Measurements from ENCODE around the gene GRAPL. TPM values are rescaled to one million over a fixed set of nuclear protein-coding genes. Genes with fewer than 3 reads are reported as not detected.
"Not testable (repeated sequence)": the region's sequence is repeated elsewhere in the genome, so short reads cannot be mapped to it uniquely, and the experiment has no call there.

GRAPL gene
- total RNA-seq, 4 donors from 2014 or later, result 1.5 to 2.1 (median 1.7) TPM; not detected in 1

- DNase-seq (ENCODE audit: extremely low spot score), result peak; percentile 93
- 0% methylated on average over 3 of the region's 39 CpGs for WGBS
- H3K4me1 ChIP-seq; H3K27me3 ChIP-seq; H3K9me3 ChIP-seq; intact Hi-C loops (cut with DNase I); H3K36me3 ChIP-seq: not testable (repeated sequence)
- Histone ChIP-seq H3K4me3 (peak overlapping the region; percentile 51 to 60 (median 57)), H3K27ac (replicated peaks in 1 of 4) (peak overlapping the region; percentile 81 to 90 (median 82))
- TF ChIP-seq POLR2A (IDR thresholded peaks at IDR 0.05; ENCODE audit: low read depth), result peak; percentile 71
- peak; percentile 29 to 47 (median 32) for TF ChIP-seq CTCF (IDR thresholded peaks at IDR 0.05)
- peak; percentile 68 to 78 for TF ChIP-seq POLR2AphosphoS5 (IDR thresholded peaks at IDR 0.05)
Observed at GRCh38 chr17:19111111-19111711, 16.2 kb upstream of the GRAPL start.

- WGBS, result no CpG with 5 or more reads among the region's 47 CpGs
- H3K27me3 ChIP-seq; H3K4me1 ChIP-seq; H3K9me3 ChIP-seq; H3K36me3 ChIP-seq; intact Hi-C loops (cut with DNase I): not testable (repeated sequence)
- Histone ChIP-seq H3K4me3 (peak overlapping the region in 3 of 4 donors; percentile 51 to 57 (median 57)), H3K27ac (replicated peaks in 1 of 4) (peak overlapping the region in 3 of 4 donors; percentile 82 to 90 (median 83))
- peak; percentile 91 for DNase-seq (ENCODE audit: extremely low spot score)
- TF ChIP-seq POLR2AphosphoS5 (IDR thresholded peaks at IDR 0.05) (peak in 1 of 2 donors; percentile 95), POLR2A (IDR thresholded peaks at IDR 0.05; ENCODE audit: low read depth) (peak; percentile 99)
Observed at GRCh38 chr17:19111801-19112458, 15.5 kb upstream of the GRAPL start.

DNA sequence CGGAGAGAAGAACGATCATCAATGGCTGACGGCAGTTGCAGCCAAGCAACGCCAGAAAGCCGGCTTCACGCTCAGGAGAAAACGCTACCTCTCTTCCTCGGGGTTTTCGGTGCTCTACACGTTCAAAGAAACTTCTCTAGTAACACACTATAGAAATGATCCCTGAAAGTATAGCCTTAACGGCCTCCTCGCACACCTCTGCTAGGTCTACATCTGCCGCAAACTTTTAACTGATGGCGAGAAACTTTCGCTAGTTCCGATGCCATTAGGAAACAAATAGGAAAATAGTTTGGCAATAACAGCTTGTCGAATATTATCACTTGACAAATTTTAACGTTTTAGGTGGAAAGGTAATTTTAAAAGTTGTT is 14.9 kb upstream of the GRAPL start:
- H3K9me3 ChIP-seq; intact Hi-C loops (cut with DNase I); H3K36me3 ChIP-seq; H3K4me1 ChIP-seq; H3K4me3 ChIP-seq; DNase-seq (ENCODE audit: extremely low spot score); H3K27me3 ChIP-seq: not testable (repeated sequence)
- no CpG with 5 or more reads among the region's 18 CpGs for WGBS
- H3K27ac ChIP-seq (replicated peaks in 1 of 4), result peak overlapping the region in 2 of 4 donors; percentile 83 to 90

- H3K36me3 ChIP-seq; H3K4me1 ChIP-seq; H3K4me3 ChIP-seq; H3K9me3 ChIP-seq; H3K27me3 ChIP-seq; DNase-seq (ENCODE audit: extremely low spot score); H3K27ac ChIP-seq (replicated peaks in 1 of 4); intact Hi-C loops (cut with DNase I): not testable (repeated sequence)
- no CpG with 5 or more reads among the region's 12 CpGs for WGBS
Observed at GRCh38 chr17:19118695-19119094, 8.7 kb upstream of the GRAPL start.

DNA sequence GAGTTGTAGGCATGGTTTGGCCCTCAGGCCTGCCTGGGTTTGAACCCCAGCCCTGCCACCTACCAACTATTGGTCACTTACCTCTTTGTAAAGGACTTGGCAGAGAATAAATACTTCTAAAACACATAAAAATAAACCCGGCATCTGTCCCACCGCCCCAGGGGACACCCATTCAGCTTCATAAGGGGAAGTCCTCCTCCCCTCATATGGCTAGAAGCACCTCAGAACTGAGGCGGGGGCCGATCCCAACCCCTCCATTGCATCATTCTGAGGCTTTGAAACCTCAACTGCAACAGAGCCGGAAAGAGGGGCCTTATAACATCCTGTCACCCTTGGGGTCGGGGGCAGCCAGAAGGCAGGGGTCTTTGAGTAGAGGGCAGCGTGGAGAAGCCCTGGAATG is 2.1 kb upstream of the GRAPL start:
- H3K9me3 ChIP-seq; intact Hi-C loops (cut with DNase I); H3K27ac ChIP-seq (replicated peaks in 1 of 4); DNase-seq (ENCODE audit: extremely low spot score); H3K27me3 ChIP-seq; H3K36me3 ChIP-seq; H3K4me3 ChIP-seq; H3K4me1 ChIP-seq: not testable (repeated sequence)
- no CpG with 5 or more reads among the region's 7 CpGs for WGBS

DNA sequence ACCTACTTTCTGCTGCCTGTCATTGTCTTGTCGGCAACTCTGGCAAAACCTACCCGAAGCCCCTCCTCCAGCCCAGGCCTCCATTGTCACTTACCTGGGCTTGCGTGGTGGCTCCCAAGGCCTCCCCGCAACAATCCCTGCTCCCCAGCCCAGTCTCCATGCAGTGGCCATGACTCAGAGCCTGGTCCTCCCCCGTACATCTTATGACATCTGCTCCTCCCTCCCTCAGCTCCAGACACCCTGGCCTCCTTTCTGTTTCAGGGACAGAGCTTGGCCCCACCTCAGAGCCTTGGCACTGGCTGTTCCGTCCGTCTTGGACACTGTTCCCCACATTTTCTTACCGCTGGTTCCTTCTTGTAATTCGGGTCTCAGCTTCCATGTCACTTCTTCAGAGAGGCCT is 2.1 kb downstream of the GRAPL start:
- DNase-seq (ENCODE audit: extremely low spot score); H3K4me3 ChIP-seq; intact Hi-C loops (cut with DNase I); H3K9me3 ChIP-seq; H3K36me3 ChIP-seq; H3K27me3 ChIP-seq; H3K4me1 ChIP-seq; H3K27ac ChIP-seq (replicated peaks in 1 of 4): not testable (repeated sequence)
- no CpG with 5 or more reads among the region's 9 CpGs for WGBS

DNA sequence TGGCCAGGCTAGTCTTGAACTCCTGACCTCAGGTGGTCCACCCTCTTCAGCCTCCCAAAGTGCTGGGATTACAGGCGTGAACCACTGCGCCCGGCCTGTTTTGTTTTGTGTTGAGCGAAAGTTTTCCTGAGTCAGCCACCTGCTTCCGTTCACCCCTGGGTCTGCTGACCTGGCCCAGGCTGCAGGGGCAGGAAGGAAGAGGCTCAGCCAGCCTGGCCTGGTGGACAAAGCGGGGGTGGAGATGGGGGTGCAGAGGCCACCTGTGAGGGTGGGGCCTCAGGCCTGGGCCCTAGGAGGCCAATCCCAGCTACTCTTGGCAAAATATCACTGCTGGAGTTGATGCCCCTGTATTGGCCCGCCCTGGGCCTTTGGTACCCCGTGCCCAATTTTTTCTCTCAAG is 3.7 kb downstream of the GRAPL start:
- DNase-seq (ENCODE audit: extremely low spot score); H3K27ac ChIP-seq (replicated peaks in 1 of 4); H3K36me3 ChIP-seq; H3K9me3 ChIP-seq; H3K4me3 ChIP-seq; H3K4me1 ChIP-seq; intact Hi-C loops (cut with DNase I); H3K27me3 ChIP-seq: not testable (repeated sequence)
- no CpG with 5 or more reads among the region's 8 CpGs for WGBS

DNA sequence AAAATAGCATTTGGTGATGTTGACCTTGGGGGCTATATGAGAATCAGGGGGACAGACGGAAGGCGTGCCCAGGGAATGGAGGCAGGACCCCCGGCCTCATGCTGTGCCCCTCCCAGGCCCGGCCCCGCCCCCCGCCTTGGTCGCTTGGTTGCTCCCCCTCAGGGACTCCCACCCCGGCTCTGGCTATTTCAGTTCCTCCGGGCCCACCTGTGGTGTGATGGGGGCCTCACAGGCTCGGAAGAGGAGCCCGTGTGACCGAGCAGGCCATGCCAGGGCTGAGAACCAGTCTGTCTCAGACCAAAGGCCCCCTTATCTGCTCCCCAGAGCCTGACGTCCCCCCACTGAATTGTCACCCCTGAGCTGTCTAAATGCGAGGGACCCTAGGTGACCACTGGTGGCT is 4.4 kb downstream of the GRAPL start:
- DNase-seq (ENCODE audit: extremely low spot score); H3K4me3 ChIP-seq; H3K4me1 ChIP-seq; H3K27ac ChIP-seq (replicated peaks in 1 of 4); H3K36me3 ChIP-seq; H3K27me3 ChIP-seq; intact Hi-C loops (cut with DNase I); H3K9me3 ChIP-seq: not testable (repeated sequence)
- no CpG with 5 or more reads among the region's 14 CpGs for WGBS

GRCh38 chr17:19133793-19134192 is 6.4 kb downstream of the GRAPL start:
- H3K27ac ChIP-seq (replicated peaks in 1 of 4); H3K36me3 ChIP-seq; H3K4me1 ChIP-seq; intact Hi-C loops (cut with DNase I); H3K27me3 ChIP-seq; H3K4me3 ChIP-seq; H3K9me3 ChIP-seq; DNase-seq (ENCODE audit: extremely low spot score): not testable (repeated sequence)
- WGBS, result no CpG with 5 or more reads among the region's 9 CpGs

DNA sequence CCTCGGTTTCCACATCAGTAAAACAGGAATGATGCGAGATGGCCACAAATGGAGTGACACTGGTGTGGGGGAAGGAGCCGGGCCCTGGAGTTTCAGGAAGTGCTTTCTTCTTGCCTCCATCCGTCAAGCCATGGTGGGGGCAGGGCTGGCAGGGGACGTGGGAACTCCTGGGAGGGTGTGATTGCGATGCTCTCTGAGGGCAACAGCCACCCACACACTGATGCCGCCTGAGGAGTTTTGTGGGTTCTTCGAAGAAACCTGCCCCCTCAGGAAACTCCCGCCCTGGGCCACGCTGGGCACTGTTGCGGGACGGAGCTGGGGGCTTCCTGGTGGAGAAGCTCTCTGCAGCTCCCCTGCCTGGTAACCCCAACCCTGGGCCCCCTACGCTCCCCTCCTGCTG is 8.0 kb downstream of the GRAPL start:
- H3K4me1 ChIP-seq; H3K36me3 ChIP-seq; DNase-seq (ENCODE audit: extremely low spot score); H3K27ac ChIP-seq (replicated peaks in 1 of 4); H3K9me3 ChIP-seq; H3K4me3 ChIP-seq; H3K27me3 ChIP-seq; intact Hi-C loops (cut with DNase I): not testable (repeated sequence)
- WGBS, result no CpG with 5 or more reads among the region's 13 CpGs

GRCh38 chr17:19136138-19136537 is 8.7 kb downstream of the GRAPL start:
- H3K4me3 ChIP-seq; H3K9me3 ChIP-seq; DNase-seq (ENCODE audit: extremely low spot score); H3K27me3 ChIP-seq; H3K36me3 ChIP-seq; H3K4me1 ChIP-seq; intact Hi-C loops (cut with DNase I); H3K27ac ChIP-seq (replicated peaks in 1 of 4): not testable (repeated sequence)
- no CpG with 5 or more reads among the region's 17 CpGs for WGBS

- DNase-seq (ENCODE audit: extremely low spot score); intact Hi-C loops (cut with DNase I): not testable (repeated sequence)
Observed at GRCh38 chr17:19136605-19137004, 9.2 kb downstream of the GRAPL start.

More at GRCh38 chr17:19136605-19137004, 9.2 kb downstream of the GRAPL start:
- not testable (repeated sequence) for H3K4me1 ChIP-seq; H3K4me3 ChIP-seq; H3K36me3 ChIP-seq; H3K27ac ChIP-seq (replicated peaks in 1 of 4); H3K9me3 ChIP-seq; H3K27me3 ChIP-seq
- no CpG with 5 or more reads among the region's 6 CpGs for WGBS

Data from esophagus muscularis mucosa (tissue), 4 donors.